ENCODE measurements around the gene LPIN1.

The LPIN1 gene

DNA sequence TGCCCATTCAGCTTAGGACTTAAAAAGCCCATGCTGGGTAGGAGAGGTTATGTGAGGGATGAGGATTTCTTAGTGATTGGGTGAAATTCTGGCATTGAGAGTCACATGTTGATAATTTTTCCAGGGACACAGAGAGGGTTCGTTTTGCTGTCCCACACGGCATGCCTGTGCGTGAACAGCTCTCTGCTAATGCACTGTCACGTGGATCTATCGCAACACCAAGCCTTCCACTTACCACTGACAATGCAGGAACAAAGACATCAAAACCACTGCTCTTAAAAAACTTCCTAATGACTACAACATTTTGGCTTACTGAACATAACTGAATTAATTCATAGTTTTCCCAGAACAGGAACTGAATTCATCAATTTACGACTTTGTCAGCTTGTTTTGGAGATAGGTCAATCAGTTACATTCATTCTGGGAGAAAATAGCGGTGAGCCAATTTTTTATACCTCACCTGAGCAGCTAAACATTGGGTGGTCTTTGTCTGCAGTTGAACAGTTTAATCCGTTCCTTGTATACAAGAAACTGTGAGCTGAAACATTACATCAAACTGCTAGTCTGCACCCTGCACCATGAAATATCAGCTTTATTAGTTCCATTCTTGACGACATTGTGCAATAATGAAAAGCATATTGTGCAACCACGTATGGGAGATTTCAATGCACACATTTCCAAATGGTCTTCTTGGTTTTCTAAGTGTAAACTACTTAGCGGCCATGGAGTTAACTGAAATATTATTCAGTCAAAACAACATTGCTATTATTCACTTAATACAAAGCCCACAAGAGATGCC, 127.1 kb downstream of the LPIN1 start:
- TF ChIP-seq, protein P1, sequence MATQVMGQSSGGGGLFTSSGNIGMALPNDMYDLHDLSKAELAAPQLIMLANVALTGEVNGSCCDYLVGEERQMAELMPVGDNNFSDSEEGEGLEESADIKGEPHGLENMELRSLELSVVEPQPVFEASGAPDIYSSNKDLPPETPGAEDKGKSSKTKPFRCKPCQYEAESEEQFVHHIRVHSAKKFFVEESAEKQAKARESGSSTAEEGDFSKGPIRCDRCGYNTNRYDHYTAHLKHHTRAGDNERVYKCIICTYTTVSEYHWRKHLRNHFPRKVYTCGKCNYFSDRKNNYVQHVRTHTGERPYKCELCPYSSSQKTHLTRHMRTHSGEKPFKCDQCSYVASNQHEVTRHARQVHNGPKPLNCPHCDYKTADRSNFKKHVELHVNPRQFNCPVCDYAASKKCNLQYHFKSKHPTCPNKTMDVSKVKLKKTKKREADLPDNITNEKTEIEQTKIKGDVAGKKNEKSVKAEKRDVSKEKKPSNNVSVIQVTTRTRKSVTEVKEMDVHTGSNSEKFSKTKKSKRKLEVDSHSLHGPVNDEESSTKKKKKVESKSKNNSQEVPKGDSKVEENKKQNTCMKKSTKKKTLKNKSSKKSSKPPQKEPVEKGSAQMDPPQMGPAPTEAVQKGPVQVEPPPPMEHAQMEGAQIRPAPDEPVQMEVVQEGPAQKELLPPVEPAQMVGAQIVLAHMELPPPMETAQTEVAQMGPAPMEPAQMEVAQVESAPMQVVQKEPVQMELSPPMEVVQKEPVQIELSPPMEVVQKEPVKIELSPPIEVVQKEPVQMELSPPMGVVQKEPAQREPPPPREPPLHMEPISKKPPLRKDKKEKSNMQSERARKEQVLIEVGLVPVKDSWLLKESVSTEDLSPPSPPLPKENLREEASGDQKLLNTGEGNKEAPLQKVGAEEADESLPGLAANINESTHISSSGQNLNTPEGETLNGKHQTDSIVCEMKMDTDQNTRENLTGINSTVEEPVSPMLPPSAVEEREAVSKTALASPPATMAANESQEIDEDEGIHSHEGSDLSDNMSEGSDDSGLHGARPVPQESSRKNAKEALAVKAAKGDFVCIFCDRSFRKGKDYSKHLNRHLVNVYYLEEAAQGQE (IDR thresholded peaks at IDR 0.05; ENCODE audit: insufficient read depth in 1 of 2, low read depth in 2 of 2, low read length in 2 of 2): no peak
- TF ChIP-seq FOXP2 (optimal IDR thresholded peaks at IDR 0.05; ENCODE audit: borderline replicate concordance, extremely low read depth, extremely low read length, insufficient read depth) (no peak), SIN3A (IDR thresholded peaks at IDR 0.05; ENCODE audit: borderline replicate concordance, insufficient read depth, low read length) (no peak), POLR2AphosphoS5 (IDR thresholded peaks at IDR 0.05; ENCODE audit: low read depth, low read length) (no peak), TAF1 (IDR thresholded peaks at IDR 0.05; ENCODE audit: borderline replicate concordance, insufficient read depth, low read length) (no peak)

DNA sequence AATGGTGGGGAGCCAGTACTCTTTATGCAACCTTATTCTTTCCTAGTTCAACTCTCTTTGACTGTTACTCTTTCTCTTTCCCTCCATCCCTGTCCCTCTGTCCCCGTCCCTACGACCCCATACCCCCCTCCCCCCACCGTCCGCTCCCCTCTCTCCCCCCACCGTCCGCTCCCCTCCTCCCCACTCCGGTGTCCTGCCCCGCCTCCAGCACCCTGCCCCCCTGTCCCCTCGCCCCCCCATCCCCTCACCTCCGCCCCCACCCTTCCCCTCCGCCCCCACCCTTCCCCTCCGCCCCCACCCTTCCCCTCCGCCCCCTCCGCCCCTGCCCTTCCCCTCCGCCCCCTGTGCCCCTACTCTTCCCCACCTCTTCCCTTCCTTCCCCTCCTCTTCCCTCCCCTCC, 128.4 kb downstream of the LPIN1 start:
- TF ChIP-seq TAF1 (IDR thresholded peaks at IDR 0.05; ENCODE audit: borderline replicate concordance, insufficient read depth, low read length): no peak
- TF ChIP-seq POLR2AphosphoS5 (IDR thresholded peaks at IDR 0.05; ENCODE audit: low read depth, low read length): no peak
- no peak for TF ChIP-seq SIN3A (IDR thresholded peaks at IDR 0.05; ENCODE audit: borderline replicate concordance, insufficient read depth, low read length)
- TF ChIP-seq, protein P1 (IDR thresholded peaks at IDR 0.05; ENCODE audit: insufficient read depth in 1 of 2, low read depth in 2 of 2, low read length in 2 of 2): no peak
- no peak for TF ChIP-seq FOXP2 (optimal IDR thresholded peaks at IDR 0.05; ENCODE audit: borderline replicate concordance, extremely low read depth, extremely low read length, insufficient read depth)

DNA sequence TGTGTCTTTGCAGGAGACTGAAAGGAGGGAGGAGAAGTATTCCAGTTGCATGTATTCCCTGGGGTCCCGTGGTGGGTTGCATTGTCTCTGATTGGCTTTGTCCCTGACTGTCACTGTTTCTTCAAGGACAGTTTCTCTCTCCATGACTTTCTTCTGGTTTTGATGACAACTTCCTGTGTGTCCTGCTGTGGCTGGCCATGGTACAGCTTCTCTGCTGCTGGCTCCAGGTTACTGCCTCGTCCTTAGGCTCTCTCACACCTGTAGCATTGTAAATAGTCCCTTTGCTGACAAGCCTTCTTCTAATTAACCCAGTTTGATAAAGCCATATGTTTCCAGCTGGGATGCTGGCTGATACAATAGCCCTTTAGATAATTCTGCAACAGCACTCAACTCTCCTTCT, 129.0 kb downstream of the LPIN1 start:
- TF ChIP-seq, protein P1 (IDR thresholded peaks at IDR 0.05; ENCODE audit: insufficient read depth in 1 of 2, low read depth in 2 of 2, low read length in 2 of 2): no peak
- TF ChIP-seq SIN3A (IDR thresholded peaks at IDR 0.05; ENCODE audit: borderline replicate concordance, insufficient read depth, low read length) (no peak), POLR2AphosphoS5 (IDR thresholded peaks at IDR 0.05; ENCODE audit: low read depth, low read length) (no peak), TAF1 (IDR thresholded peaks at IDR 0.05; ENCODE audit: borderline replicate concordance, insufficient read depth, low read length) (no peak), FOXP2 (optimal IDR thresholded peaks at IDR 0.05; ENCODE audit: borderline replicate concordance, extremely low read depth, extremely low read length, insufficient read depth) (no peak)

DNA sequence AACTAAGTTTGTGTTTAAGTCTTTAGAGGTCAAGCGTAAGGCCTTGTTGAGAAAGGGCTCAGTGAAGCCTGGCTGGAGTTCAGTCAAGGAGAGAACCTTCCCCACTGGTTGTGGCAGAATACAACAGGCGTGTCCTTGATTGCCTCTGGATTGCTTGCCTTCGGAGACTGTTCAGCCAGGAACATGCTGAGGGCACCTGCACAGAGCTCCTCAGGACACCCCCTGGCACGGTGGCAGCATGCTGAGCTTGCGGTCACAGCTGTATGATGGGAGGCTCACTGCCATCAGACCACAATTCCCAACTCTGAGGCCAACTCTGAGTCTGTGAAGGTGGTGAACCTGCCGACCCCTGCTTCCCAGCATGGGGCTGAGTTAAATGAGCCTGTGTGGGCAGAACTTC, 130.0 kb downstream of the LPIN1 start:
- TF ChIP-seq TAF1 (IDR thresholded peaks at IDR 0.05; ENCODE audit: borderline replicate concordance, insufficient read depth, low read length) (no peak), FOXP2 (optimal IDR thresholded peaks at IDR 0.05; ENCODE audit: borderline replicate concordance, extremely low read depth, extremely low read length, insufficient read depth) (no peak), SIN3A (IDR thresholded peaks at IDR 0.05; ENCODE audit: borderline replicate concordance, insufficient read depth, low read length) (no peak), POLR2AphosphoS5 (IDR thresholded peaks at IDR 0.05; ENCODE audit: low read depth, low read length) (no peak)
- TF ChIP-seq, protein P1 (IDR thresholded peaks at IDR 0.05; ENCODE audit: insufficient read depth in 1 of 2, low read depth in 2 of 2, low read length in 2 of 2): no peak
